ENCODE results near the gene STK11.

Gene STK11

DNA sequence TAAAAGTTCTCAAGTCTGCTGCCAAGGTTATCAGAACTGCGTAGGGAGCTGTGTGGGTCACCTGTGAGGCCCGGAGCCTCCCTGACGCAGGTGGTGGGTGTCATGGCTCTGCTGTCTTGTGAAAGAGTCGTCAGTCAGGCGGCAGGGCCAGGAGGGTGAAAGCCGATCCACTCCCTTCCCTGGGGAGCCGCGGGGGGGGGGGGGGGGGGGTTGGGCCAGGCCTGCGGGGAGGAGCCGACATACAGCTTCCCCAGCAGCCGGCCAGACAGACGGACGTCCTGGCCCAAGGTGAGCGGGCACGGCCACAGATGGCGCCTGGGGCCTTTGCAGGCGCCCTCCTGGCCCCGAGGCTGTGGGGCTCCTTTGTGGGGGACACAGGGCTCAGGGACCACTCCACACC is 43.9 kb upstream of the STK11 start:
- Histone ChIP-seq H3K27me3 (ENCODE audit: insufficient read depth, low read length, poor library complexity, severe bottlenecking) (no peaks in the 10 kb centered on the region), H2AFZ (ENCODE audit: low read length) (no peak overlapping the region), H3K9me2 (replicated peaks; ENCODE audit: low read depth, low read length) (no peaks in the 10 kb centered on the region), H3K9ac (ENCODE audit: low read depth, low read length, poor library complexity, severe bottlenecking) (no peak overlapping the region), H3K4me2 (ENCODE audit: low read depth, low read length, poor library complexity, severe bottlenecking) (no peak overlapping the region), H3K4me3 (ENCODE audit: low read length, poor library complexity, severe bottlenecking) (no peak overlapping the region), H3K9me3 (ENCODE audit: insufficient read depth, low read depth, low read length) (no peaks in the 10 kb centered on the region), H3K79me2 (ENCODE audit: insufficient read depth, low read length) (peaks cover 14% of the 10 kb centered on the region; the same call in 1 of the 2 replicates), H3K4me1 (ENCODE audit: insufficient read depth, low read length, poor library complexity, severe bottlenecking) (no peaks in the 10 kb centered on the region), H3K36me3 (ENCODE audit: insufficient read depth, low read length) (no peaks in the 10 kb centered on the region), H3F3A (ENCODE audit: low read depth) (no peaks in the 10 kb centered on the region), H4K20me1 (ENCODE audit: insufficient read depth, low read length, poor library complexity, severe bottlenecking) (peaks cover 11% of the 10 kb centered on the region)
- no peak for TF ChIP-seq EZH2phosphoT487 (IDR thresholded peaks at IDR 0.05; ENCODE audit: borderline replicate concordance)
- TF ChIP-seq, protein P1, sequence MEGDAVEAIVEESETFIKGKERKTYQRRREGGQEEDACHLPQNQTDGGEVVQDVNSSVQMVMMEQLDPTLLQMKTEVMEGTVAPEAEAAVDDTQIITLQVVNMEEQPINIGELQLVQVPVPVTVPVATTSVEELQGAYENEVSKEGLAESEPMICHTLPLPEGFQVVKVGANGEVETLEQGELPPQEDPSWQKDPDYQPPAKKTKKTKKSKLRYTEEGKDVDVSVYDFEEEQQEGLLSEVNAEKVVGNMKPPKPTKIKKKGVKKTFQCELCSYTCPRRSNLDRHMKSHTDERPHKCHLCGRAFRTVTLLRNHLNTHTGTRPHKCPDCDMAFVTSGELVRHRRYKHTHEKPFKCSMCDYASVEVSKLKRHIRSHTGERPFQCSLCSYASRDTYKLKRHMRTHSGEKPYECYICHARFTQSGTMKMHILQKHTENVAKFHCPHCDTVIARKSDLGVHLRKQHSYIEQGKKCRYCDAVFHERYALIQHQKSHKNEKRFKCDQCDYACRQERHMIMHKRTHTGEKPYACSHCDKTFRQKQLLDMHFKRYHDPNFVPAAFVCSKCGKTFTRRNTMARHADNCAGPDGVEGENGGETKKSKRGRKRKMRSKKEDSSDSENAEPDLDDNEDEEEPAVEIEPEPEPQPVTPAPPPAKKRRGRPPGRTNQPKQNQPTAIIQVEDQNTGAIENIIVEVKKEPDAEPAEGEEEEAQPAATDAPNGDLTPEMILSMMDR (conservative IDR thresholded peaks at IDR 0.05; ENCODE audit: low read length) = no peak

- Histone ChIP-seq H3F3A (ENCODE audit: low read depth) (no peaks in the 10 kb centered on the region), H3K4me2 (ENCODE audit: low read depth, low read length, poor library complexity, severe bottlenecking) (no peak overlapping the region), H4K20me1 (ENCODE audit: insufficient read depth, low read length, poor library complexity, severe bottlenecking) (peaks cover 11% of the 10 kb centered on the region)
Measured at GRCh38 chr19:1162404-1163282, 42.9 kb upstream of the STK11 start.

GRCh38 chr19:1163283-1163933 is 42.2 kb upstream of the STK11 start:
- Histone ChIP-seq H3K4me1 (ENCODE audit: insufficient read depth, low read length, poor library complexity, severe bottlenecking) (peaks cover 2% of the 10 kb centered on the region), H3K27me3 (ENCODE audit: insufficient read depth, low read length, poor library complexity, severe bottlenecking) (no peaks in the 10 kb centered on the region), H3F3A (ENCODE audit: low read depth) (no peaks in the 10 kb centered on the region), H3K36me3 (ENCODE audit: insufficient read depth, low read length) (no peaks in the 10 kb centered on the region), H3K4me3 (ENCODE audit: low read length, poor library complexity, severe bottlenecking) (no peak overlapping the region), H2AFZ (ENCODE audit: low read length) (no peak overlapping the region), H3K4me2 (ENCODE audit: low read depth, low read length, poor library complexity, severe bottlenecking) (no peak overlapping the region), H3K9ac (ENCODE audit: low read depth, low read length, poor library complexity, severe bottlenecking) (no peak overlapping the region), H3K9me3 (ENCODE audit: insufficient read depth, low read depth, low read length) (no peaks in the 10 kb centered on the region), H3K79me2 (ENCODE audit: insufficient read depth, low read length) (peaks cover 31% of the 10 kb centered on the region; the same call in 1 of the 2 replicates), H4K20me1 (ENCODE audit: insufficient read depth, low read length, poor library complexity, severe bottlenecking) (peaks cover 16% of the 10 kb centered on the region), H3K9me2 (replicated peaks; ENCODE audit: low read depth, low read length) (no peaks in the 10 kb centered on the region)
- TF ChIP-seq EZH2phosphoT487 (IDR thresholded peaks at IDR 0.05; ENCODE audit: borderline replicate concordance) = no peak
- TF ChIP-seq, protein P1 (conservative IDR thresholded peaks at IDR 0.05; ENCODE audit: low read length) = no peak

More at GRCh38 chr19:1162404-1163282, 42.9 kb upstream of the STK11 start:
- TF ChIP-seq, protein P1 (conservative IDR thresholded peaks at IDR 0.05; ENCODE audit: low read length) = no peak
- TF ChIP-seq EZH2phosphoT487 (IDR thresholded peaks at IDR 0.05; ENCODE audit: borderline replicate concordance) = no peak
- H3K4me3 ChIP-seq (ENCODE audit: low read length, poor library complexity, severe bottlenecking) = no peak overlapping the region
- no peaks in the 10 kb centered on the region for H3K36me3 ChIP-seq (ENCODE audit: insufficient read depth, low read length)
- no peaks in the 10 kb centered on the region for H3K4me1 ChIP-seq (ENCODE audit: insufficient read depth, low read length, poor library complexity, severe bottlenecking)
- H3K9me3 ChIP-seq (ENCODE audit: insufficient read depth, low read depth, low read length) = no peaks in the 10 kb centered on the region
- no peak overlapping the region for H3K9ac ChIP-seq (ENCODE audit: low read depth, low read length, poor library complexity, severe bottlenecking)
- H3K27me3 ChIP-seq (ENCODE audit: insufficient read depth, low read length, poor library complexity, severe bottlenecking) = no peaks in the 10 kb centered on the region
- no peaks in the 10 kb centered on the region for H3K9me2 ChIP-seq (replicated peaks; ENCODE audit: low read depth, low read length)
- H2AFZ ChIP-seq (ENCODE audit: low read length) = no peak overlapping the region
- H3K79me2 ChIP-seq (ENCODE audit: insufficient read depth, low read length) = peaks cover 23% of the 10 kb centered on the region; the same call in 1 of the 2 replicates

Data from Loucy (cell line).